NCI-H82 treated with DMSO at 0.1 percent for 48 hours (cell line): ENCODE results near the gene HELB.
"Not testable (repeated sequence)": the region's sequence is repeated elsewhere in the genome, so short reads cannot be mapped to it uniquely, and the experiment has no call there.

Experiments
- DNase-seq: peaks from one replicate; lab custom pipeline; 2025; ENCODE audit not compliant: unreplicated experiment; lab: John Stamatoyannopoulos, UW

The HELB gene

DNA sequence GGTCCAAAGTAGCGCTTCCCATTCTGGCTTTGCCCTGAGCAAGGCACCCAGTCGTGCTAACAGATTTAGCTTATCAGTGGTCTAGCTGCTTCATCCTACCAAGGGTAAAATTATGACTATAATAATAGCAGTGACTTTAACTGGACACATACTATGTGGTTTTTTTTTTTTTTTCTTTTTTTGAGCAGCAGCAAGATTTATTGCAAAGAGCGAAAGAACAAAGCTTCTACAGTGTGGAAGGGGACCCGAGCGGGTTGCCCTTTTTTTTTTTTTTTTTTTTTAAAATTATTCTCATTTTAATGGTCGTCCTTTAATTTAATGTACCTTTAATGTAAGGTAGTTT lies 505 bp downstream of the HELB start:
- no peak for DNase-seq

DNA sequence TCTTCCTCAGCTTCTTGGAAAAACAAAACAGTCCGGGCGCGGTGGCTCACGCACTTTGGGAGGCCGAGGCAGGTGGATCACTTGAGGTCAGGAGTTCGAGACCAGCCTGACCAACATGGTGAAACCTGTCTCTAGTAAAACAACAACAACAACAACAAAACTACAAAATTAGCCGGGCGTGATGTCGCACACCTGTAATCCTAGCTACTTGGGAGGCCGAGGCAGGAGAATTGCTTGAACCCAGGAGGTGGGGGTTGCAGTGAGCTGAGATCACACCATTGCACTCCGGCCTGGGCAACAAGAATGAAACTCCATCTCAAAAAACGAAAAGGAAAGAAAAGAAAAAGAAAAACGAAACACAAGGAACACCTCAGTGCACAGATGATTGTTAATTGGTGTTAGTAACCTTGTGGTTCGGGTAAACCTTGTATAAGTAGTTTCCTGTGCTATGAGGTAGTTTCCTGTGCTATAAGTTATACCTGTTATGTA lies 1.1 kb downstream of the HELB start:
- DNase-seq: not testable (repeated sequence)

DNA sequence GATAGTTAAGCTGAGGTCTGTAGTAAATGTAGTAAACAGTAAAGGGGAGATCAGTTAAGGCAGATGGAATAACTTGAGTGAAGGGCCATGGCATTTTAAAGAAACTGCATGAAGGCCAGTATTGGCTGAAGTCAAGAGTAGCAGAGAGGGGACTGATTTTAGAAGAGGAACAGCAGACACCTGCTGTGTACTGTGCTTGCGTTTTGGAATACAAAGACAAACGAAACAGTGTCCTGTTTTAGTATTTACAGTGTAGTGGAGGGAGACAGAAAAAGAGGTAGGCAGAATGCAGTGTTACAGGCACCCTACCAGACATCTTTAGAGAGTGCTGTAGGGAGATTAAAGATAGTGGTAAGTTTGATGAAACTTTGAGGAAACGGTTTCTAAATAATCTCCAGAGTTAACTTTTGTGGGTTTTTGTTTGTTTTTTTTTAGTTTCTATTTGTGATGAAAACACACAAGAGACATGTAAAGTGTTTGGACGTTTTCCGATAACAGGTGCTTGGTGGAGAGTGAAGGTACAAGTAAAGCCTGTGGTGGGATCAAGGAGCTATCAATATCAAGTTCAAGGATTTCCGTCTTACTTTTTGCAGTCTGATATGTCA lies 2.1 kb downstream of the HELB start:
- DNase-seq: no peak

DNA sequence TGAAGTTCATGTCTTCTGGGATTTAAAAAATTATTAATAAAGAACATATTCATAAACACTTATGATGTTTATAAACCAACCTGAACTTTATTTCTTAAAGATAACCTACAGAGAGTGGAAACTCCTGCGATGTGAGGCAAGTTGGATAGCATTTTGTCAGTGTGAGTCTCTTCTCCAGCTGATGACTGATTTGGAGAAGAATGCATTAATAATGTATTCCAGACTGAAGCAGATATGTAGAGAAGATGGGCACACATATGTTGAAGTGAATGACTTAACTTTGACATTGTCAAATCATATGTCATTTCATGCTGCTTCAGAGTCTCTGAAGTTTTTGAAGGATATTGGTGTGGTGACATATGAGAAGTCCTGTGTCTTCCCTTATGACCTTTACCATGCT lies 7.3 kb downstream of the HELB start:
- DNase-seq: no peak

DNA sequence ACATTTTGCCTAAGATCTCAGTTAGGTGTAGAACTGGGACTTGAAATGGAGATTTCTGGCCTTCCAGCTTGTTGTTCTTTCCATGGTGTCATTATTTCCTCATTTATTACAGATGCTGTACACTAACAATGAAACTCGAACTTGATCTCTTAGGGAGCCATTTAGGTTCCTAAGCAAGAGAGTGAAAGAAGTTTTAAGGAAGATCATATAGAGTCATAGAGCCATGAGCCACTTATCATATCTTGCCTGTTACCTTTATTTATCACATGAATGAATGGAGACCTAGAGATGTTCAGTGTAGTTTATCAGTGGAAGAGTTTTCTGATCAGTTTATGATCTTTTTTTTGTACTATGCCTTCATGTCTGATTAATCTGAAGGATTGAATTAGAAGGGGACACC lies 9.9 kb downstream of the HELB start:
- DNase-seq: no peak

DNA sequence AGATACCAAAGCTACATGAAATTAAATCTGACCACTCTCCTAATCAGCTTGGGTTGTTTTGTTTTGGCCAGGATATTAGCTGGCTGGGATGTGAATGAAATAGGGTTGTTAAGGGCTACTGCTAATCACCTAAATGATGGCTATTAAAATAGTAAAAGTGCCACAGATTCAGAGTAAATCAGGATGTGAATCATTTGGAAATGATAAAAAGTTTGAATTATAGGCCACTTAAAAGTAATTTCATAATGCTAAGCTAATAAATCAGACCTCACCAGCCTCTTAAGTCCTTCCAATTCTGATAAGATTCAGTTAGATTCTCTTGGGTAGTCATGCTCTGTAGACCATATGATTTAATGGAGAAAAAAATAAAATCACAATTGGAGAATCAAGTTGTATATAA lies 12.0 kb downstream of the HELB start:
- DNase-seq: no peak

DNA sequence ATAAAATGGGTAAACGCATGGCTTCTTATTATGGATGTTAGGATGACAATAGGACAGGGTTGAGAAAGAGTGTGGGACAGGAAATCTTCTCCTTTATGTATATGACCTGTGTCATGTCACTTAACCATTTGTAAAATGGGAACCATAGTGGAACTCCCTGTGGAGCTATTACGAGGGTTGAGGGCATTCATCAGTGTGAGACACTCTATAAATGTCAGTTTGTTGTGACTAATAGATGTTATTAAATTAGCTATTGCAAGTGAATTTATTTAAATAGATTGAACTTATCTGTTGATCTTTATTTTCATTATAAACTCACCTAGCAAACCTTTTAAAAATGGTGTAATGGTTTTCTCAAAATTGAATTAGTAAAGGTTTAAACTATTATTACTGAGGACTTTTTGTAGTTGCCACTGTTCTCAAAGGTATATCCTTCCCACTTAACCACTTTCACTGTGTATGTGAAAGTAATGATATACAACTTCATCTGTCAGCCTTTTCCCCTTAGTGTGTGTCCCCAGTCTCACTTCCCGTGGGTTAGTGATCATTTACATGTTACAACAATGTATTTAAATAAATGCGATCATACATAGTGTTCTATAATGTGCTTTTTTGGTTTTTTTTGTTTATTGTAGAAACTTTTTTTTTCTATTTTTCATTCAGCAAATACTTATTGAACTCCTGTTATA lies 17.1 kb downstream of the HELB start:
- DNase-seq: no peak

DNA sequence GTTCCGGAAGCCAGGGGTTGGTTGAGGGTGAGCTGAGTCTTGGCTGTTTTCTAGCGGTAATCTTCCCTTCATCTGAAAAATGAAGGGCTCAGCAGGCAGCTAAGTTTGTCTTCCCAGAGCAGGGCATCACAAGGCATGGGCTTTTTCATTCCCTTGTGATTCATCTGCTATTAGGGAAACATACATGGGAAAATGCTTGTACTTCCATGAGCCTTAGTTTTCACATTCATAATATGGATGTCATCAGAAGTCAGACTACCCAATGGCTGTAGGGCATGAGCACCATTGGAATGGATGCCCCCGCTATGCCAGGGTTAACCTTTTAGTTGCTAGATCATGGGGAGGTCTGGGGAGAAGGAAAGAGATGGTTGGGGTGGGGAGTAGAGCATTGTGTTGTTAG lies 18.7 kb downstream of the HELB start:
- no peak for DNase-seq

DNA sequence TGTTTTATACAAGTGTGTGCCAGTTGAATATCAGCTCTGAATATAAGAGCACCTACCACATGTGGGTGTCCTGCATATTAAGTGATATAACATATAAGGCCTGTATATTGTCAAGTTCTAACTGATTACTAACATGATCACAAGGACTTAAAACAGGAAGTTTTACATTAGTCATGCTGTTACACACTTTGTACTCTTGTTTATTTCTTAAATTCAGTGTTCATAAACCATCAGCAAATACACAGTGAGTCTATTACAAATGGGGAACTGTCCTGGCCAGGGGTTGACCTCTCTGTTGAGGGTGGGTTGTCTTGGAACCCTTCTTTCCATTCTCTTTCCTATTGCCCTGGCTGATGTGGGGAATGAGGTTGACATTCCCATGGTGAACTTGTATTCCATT lies 19.1 kb downstream of the HELB start:
- no peak for DNase-seq

DNA sequence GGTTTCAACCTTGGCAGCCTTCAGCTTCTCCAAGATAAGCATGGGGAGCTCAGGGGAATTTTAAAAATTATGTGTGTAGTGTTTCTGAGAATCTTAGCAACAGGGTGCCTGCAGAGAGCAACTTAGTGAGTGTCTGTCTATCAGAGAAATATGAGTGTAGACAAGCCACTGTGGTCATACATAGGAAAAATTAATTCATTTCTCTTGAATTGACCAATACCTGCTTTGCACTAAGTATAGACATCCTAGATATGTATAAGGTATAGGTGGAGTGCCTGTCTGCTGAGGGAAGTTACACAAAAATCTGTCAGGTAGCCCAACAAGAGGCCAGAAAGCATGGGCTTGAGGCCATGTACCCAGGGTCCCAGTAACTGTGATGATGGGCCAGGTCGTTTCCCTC lies 20.7 kb downstream of the HELB start:
- no peak for DNase-seq

DNA sequence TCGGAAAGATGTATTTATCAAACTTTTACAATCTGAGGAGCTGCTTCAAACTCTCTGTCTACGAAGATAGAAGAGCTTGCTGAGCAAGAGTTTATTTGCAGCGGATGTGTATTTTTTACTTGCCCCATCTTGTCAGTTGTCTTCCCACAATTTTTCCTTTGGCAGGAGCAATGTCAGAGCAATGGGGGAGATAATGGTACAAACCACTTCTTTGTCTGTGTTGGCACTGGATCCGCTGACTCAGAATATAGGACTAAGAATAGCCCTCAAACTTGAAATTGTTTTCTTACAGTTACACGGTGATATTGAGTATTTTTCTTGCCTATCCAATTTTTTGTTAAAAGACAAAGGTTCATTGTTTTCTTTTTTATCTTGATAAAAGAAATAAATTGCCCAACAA lies 27.6 kb downstream of the HELB start:
- no peak for DNase-seq

DNA sequence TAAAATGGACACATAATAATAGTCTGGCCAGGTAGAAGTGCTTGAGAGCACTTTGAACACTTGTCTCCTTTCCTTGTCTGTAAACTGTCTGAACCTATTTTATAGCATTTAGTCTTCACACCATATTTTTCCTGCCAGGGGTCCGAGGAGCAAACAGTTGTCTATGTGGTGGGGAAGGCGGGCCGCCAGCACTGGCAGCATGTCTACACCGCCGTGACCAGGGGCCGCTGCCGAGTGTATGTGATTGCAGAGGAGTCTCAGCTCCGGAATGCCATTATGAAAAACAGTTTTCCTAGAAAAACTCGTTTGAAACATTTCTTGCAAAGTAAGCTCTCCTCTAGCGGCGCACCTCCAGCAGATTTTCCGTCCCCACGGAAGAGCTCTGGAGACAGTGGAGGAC lies 28.7 kb downstream of the HELB start:
- no peak for DNase-seq

DNA sequence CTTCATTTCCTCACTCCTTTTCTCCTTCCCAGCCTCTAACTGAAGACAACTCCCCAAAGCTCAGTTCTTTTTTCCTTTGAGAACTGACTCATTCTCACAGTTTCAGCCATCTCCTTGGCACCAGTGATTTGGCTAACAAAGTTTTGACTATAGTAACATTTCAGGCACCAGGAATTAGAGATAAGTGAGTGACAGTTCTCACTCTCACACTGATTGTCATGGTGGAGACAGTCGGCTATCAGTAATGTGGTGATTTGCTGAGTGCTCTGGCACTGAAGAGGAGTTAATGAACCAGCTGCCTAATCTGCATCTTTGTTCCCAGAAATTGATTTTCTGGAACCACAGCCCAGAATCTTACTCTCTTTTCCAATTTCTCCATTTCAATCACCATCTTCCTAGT lies 29.5 kb downstream of the HELB start:
- no peak for DNase-seq

DNA sequence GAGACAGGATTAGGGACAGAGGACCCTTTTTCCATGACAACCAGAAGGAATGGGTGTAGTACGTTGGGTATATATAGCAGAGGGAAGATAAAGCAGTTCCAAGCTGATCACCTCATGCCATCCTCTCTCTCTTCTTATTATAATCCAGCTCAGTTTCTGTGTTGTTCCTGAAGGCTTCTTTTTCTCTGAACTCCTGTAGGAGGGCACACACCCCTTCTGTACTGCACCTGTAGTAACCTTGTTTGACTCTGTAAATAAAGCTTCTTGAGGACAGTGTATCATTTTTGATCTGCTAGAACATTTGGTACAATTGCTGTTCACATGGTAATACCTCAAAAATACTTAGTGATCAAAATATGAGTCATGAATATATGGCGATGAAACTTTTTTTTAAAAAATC lies 33.5 kb downstream of the HELB start:
- no peak for DNase-seq

DNA sequence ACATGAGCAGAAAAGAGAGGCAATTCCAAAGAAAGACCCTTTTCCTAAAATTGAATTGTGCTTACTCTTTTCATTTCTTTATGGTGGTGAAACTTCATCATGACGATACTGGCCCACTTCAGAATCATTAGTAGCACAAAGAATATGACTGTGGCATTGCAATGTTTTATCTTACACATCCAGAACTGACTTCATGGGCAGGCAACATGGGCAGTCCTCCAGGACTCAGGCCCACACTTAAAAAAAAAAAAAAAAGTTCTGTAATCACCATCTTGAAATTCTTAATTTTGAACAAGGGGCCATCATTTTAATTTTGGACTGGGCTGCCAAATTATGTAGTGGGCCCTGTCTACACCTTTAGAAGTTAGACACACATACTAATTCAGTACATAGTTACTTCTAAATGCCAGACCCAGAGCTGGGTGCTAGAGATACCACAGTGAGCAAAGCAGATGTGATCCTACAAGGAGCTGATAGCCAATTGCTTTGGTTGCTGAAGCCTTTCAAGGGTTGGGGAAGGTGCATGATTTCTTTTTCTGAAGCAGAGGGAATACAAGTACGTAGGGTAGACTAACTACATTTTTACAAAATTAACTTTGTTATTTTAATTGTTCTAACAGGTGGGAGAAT lies 35.2 kb downstream of the HELB start:
- DNase-seq: no peak

DNA sequence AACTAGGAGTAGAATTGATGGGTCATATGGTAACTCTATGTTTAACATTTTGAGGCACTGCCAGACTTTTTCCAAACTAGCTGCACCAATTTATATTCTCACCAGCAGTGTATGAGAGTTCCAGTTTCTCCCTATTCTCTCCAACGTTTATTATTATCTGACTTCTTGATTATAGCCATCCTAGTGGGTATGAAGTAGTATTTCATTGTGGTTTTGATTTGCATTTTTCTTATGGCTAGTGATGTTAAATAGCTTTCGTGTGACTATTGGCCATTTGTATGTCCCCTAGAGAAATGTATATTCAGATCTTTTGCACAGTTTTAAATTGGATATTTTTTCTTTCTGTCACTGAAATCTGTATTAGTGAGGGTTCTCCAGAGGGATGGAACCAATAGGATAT lies 37.8 kb downstream of the HELB start:
- no peak for DNase-seq

DNA sequence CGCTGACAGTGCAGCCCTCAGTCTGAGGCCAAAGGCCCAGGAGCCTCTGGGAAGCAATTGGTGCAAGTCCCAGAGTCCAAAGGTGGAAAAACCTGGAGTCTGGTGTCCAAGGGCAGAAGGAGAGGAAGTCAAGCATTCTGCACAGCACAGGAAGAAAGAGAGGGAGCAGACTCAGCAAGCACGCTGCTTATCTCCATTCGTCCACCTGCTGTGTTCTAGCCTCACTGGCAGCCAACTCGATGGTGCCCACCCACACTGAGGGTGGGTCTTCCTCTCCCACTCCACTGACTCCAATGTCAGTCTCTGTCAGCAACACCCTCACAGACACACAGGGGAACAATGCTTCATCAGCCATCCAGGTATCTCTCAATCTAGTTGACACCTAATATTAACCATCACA lies 38.8 kb downstream of the HELB start:
- no peak for DNase-seq

DNA sequence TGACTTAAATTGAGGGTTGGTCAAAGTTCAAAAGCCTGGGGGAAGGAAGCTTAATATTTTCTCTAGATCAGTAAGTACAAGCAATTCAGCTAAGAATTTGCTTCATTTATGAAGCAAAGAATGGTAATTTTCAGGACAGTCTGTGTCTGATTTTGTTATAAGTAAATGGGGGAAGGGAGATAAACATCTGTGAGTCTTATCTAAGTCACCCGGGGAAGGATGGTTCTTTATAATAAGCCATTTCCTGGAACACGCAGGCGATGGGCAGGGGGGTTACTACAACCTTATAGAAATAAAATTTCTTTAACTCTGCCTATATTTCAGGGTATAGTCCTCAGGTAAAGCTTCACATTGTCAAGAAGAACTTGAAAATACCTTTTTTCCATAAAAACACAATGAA lies 42.9 kb downstream of the HELB start:
- no peak for DNase-seq

DNA sequence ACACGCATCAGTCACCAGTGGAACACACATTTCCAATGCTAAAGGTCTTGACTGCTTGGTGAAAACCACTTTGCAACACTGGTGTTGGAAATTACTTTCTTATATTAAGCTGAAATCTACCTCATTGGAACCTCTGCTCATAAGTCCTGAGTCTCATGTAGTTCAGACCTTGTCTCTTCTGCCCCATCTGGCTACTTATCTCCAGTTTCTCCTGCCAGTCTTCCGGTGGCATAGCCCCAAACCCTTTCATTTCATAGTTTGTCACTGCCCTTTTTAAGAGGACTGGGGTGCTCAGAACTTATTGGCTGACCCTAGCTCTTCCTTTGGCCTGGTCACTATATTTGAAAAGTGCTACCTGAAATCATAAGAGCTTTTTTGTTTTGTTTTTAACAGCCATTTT lies 43.7 kb downstream of the HELB start:
- no peak for DNase-seq

DNA sequence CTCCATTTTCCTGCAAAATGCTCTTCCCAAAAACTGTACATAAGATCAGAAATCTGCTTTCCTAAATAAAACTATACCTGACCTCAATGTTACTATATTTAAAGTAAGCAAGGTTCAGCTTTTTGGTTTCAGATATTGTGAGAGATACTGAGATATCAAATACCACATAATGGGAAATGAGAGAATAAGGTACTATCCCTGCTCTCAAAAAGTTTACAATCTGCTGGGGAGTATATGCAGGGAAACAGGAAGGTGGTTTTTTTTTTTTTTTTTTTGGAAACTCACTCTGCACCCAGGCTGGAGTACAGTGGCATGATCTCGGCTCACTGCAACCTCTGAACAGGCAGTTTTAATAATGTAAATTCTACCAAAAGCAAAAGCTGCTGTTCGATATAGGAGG lies 49.0 kb downstream of the HELB start:
- DNase-seq: no peak

DNA sequence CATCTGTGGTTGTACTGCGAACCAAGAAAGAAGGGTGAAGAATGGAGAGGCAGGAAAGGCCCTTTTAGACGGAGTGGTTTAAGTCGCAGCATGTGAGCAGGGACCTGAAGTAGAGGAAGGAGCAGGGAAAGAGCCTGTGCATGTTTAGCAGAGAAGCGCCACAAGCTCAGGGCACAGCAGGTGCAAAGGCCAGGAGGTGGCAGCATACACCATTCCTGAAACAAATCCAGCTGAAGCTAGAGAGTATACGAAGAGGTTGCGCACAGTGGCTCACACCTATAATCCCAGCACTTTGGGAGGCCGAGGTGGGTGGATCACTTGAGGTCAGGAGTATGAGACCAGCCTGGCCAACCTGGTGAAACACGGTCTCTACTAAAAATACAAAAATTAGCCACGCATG lies 49.9 kb downstream of the HELB start:
- DNase-seq: no peak

DNA sequence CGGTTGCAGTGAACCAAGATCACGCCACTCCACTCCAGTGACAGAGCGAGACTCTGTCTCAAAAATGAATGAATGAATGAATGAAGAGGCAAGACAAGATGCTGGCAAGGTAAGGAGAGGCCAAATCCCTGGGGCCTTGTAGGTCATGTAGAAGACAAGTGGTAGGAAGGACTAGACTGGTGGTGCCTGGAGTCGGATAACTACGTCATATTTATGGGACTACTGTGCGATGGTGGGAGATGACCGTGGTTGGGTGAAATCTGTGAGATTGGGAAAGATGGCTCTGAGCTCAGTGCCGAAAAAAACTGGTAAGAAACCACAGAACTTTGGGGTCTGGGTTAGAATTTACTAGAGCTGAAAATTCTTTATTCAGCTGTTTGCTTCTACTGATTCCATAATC lies 50.6 kb downstream of the HELB start:
- DNase-seq: no peak

DNA sequence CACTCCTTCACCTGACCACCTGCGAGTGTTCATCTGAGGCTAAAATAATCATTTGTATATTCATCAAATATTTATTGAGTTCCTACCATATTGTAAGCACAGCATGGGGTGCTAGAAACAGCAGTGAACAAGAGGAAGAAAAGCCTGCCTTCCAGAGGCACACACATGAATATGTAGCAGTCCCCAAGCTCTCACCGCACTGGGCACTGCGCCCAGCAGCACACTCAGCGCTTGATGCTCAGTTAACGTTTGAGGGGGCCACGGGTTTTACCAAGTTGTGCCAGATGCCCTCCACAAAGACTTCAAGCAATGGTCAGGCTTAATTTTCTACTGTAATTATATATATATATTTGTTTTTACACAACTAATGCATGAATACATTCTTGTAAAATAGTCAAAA lies 52.0 kb downstream of the HELB start:
- no peak for DNase-seq
